Panc1 (cell line): ENCODE results near the gene RBM5.

Source experiments
- POLR2AphosphoS5 ChIP-seq: IDR thresholded peaks from 2 replicates; pipeline ENCODE4 v1.6.1; 2012; ENCODE audit warnings: mild to moderate bottlenecking, low read depth, low read length, moderate library complexity
- TF ChIP-seq, protein P1 (sequence below): fragments of 450-650 bp; IDR thresholded peaks from 2 replicates; pipeline ENCODE4 v1.5.1; 2017; ENCODE audit warnings: mild to moderate bottlenecking
- TF ChIP-seq, protein P2 (sequence below), 2 experiments: IDR thresholded peaks; 2 replicates each; pipeline ENCODE4 v1.6.1; 2011 to 2012; ENCODE audit warnings: low read depth in 2 of 2, control low read depth in 1 of 2, low read length in 1 of 2, mild to moderate bottlenecking in 1 of 2, moderate library complexity in 1 of 2; ENCODE audit not compliant: insufficient read depth in 1 of 2

DNA sequence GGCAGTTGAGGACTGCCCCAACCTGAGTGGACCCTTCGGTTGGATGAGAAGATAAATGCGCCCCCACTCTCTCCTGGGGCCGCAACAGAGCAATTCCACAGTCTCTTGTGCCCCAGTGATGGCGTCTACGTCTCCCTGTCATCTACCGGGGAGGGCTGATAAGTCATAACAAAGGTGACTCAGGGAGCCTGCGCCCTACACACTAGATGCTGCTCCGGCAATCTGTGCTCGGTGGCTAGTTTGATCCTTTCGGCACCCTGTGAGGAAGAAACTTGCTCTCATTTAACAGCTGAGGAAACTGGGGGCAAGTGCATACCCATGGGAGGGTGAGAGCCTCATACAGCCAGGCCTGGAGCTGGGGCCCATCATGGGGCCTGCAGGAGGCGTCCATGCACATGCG is 52.3 kb downstream of the RBM5 start:
- TF ChIP-seq, protein P1, sequence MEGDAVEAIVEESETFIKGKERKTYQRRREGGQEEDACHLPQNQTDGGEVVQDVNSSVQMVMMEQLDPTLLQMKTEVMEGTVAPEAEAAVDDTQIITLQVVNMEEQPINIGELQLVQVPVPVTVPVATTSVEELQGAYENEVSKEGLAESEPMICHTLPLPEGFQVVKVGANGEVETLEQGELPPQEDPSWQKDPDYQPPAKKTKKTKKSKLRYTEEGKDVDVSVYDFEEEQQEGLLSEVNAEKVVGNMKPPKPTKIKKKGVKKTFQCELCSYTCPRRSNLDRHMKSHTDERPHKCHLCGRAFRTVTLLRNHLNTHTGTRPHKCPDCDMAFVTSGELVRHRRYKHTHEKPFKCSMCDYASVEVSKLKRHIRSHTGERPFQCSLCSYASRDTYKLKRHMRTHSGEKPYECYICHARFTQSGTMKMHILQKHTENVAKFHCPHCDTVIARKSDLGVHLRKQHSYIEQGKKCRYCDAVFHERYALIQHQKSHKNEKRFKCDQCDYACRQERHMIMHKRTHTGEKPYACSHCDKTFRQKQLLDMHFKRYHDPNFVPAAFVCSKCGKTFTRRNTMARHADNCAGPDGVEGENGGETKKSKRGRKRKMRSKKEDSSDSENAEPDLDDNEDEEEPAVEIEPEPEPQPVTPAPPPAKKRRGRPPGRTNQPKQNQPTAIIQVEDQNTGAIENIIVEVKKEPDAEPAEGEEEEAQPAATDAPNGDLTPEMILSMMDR: no peak
- TF ChIP-seq, protein P2, sequence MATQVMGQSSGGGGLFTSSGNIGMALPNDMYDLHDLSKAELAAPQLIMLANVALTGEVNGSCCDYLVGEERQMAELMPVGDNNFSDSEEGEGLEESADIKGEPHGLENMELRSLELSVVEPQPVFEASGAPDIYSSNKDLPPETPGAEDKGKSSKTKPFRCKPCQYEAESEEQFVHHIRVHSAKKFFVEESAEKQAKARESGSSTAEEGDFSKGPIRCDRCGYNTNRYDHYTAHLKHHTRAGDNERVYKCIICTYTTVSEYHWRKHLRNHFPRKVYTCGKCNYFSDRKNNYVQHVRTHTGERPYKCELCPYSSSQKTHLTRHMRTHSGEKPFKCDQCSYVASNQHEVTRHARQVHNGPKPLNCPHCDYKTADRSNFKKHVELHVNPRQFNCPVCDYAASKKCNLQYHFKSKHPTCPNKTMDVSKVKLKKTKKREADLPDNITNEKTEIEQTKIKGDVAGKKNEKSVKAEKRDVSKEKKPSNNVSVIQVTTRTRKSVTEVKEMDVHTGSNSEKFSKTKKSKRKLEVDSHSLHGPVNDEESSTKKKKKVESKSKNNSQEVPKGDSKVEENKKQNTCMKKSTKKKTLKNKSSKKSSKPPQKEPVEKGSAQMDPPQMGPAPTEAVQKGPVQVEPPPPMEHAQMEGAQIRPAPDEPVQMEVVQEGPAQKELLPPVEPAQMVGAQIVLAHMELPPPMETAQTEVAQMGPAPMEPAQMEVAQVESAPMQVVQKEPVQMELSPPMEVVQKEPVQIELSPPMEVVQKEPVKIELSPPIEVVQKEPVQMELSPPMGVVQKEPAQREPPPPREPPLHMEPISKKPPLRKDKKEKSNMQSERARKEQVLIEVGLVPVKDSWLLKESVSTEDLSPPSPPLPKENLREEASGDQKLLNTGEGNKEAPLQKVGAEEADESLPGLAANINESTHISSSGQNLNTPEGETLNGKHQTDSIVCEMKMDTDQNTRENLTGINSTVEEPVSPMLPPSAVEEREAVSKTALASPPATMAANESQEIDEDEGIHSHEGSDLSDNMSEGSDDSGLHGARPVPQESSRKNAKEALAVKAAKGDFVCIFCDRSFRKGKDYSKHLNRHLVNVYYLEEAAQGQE (IDR thresholded peaks at IDR 0.05; ENCODE audit: insufficient read depth in 1 of 2, low read depth in 2 of 2, low read length in 1 of 2): no peak
- no peak for TF ChIP-seq POLR2AphosphoS5
